HepG2 (cell line): ENCODE results near the gene APIP. TPM values are rescaled to one million over a fixed set of nuclear protein-coding genes. Genes with fewer than 3 reads are reported as not detected.

Source experiments
- ATF2 ChIP-seq: sonication (generic); formaldehyde crosslinking; IDR thresholded peaks from 2 replicates; pipeline ENCODE4 v1.4.0; 2020; ENCODE audit warnings: missing genetic modification reagents
- BCL6 ChIP-seq: IDR thresholded peaks from 2 replicates; pipeline ENCODE4 v1.6.1; 2016; ENCODE audit warnings: missing genetic modification reagents, missing compliant biosample characterization
- FOSL2 ChIP-seq: sonication (generic); formaldehyde crosslinking; IDR thresholded peaks from 2 replicates; pipeline ENCODE4 v1.4.0; 2020; ENCODE audit warnings: missing genetic modification reagents
- GMEB2 ChIP-seq: IDR thresholded peaks from 2 replicates; pipeline ENCODE4 v1.6.1; 2016; ENCODE audit warnings: missing biosample characterization, missing genetic modification reagents, low read depth
- KDM5A ChIP-seq: fragments of 200-600 bp; sonication (generic); IDR thresholded peaks from 2 replicates; pipeline ENCODE4 v1.7.0; 2018; ENCODE audit warnings: antibody characterized with exemption, mild to moderate bottlenecking, low read length, borderline replicate concordance
- PTBP1 ChIP-seq: fragments of 200-400 bp; formaldehyde crosslinking; IDR thresholded peaks from 2 replicates; pipeline ENCODE4 v1.6.1; 2018; ENCODE audit warnings: low read length, low read depth; ENCODE audit not compliant: poor library complexity, severe bottlenecking
- SALL2 ChIP-seq: sonication (generic); formaldehyde crosslinking; IDR thresholded peaks from 2 replicates; pipeline ENCODE4 v1.8.1; 2023; ENCODE audit warnings: mild to moderate bottlenecking, missing genetic modification reagents, inconsistent platforms
- TCF7 ChIP-seq: sonication (generic); IDR thresholded peaks from 2 replicates; pipeline ENCODE4 v1.6.1; 2016; ENCODE audit warnings: antibody characterized with exemption, low read depth
- TFDP1 ChIP-seq: IDR thresholded peaks from 2 replicates; pipeline ENCODE4 v1.6.1; 2016; ENCODE audit warnings: missing compliant biosample characterization, missing genetic modification reagents, borderline replicate concordance
- THAP11 ChIP-seq: IDR thresholded peaks from 2 replicates; pipeline ENCODE4 v1.6.1; 2016; ENCODE audit warnings: missing biosample characterization, missing genetic modification reagents
- YY1 ChIP-seq: IDR thresholded peaks from 2 replicates; pipeline ENCODE4 v1.6.1; 2011; ENCODE audit warnings: low read length, low read depth, moderate library complexity, mild to moderate bottlenecking; ENCODE audit not compliant: insufficient read depth, insufficient replicate concordance
- ZBTB2 ChIP-seq: sonication (generic); formaldehyde crosslinking; IDR thresholded peaks from 2 replicates; pipeline ENCODE4 v1.8.0; 2022; ENCODE audit warnings: low read depth, missing genetic modification reagents
- ZMYM2 ChIP-seq: sonication (generic); formaldehyde crosslinking; IDR thresholded peaks from 2 replicates; pipeline ENCODE4 v1.8.0; 2022; ENCODE audit warnings: mild to moderate bottlenecking, missing genetic modification reagents
- ZNF367 ChIP-seq: sonication (generic); formaldehyde crosslinking; IDR thresholded peaks from 2 replicates; pipeline ENCODE4 v1.4.0; 2020; ENCODE audit warnings: missing genetic modification reagents, borderline replicate concordance
- ZZZ3 ChIP-seq: sonication (generic); formaldehyde crosslinking; IDR thresholded peaks from 2 replicates; pipeline ENCODE4 v1.4.0; 2020; ENCODE audit warnings: missing genetic modification reagents, mild to moderate bottlenecking, borderline replicate concordance
- polyA plus RNA-seq, 8 experiments: library from polyadenylated mRNA; depleted of rRNA in 3 of 8; stranded (reverse) in 7 of 8; unstranded in 1 of 8; fragments of >200 nt; fragmentation: Illumina TruSeq in 4 of 8; extraction: Trizol in 4 of 8; gene quantifications; 2 replicates each; pipeline versions ENCODE4 v1.2.1 to v1.2.3, GENCODE V29; 2011 to 2016; ENCODE audit warnings: low read depth in 4 of 8, missing spikeins in 1 of 8, mixed read lengths in 1 of 8; ENCODE audit not compliant: insufficient read depth in 1 of 8
- total RNA-seq, 5 experiments: library from RNA; depleted of rRNA; stranded (reverse); fragments of >200 nt; fragmentation: Illumina TruSeq; extraction: Trizol; gene quantifications; 2 replicates each; pipeline ENCODE4 v1.2.3, GENCODE V29; 2016; ENCODE audit warnings: low read depth in 1 of 5
- TF ChIP-seq, protein P1 (sequence below): sonication (generic); formaldehyde crosslinking; IDR thresholded peaks from 2 replicates; pipeline ENCODE4 v1.5.0; 2020; ENCODE audit warnings: missing genetic modification reagents, mild to moderate bottlenecking, borderline replicate concordance

The APIP gene
- total and polyA plus RNA-seq, 2 of the 13 experiments (the other 11 are each of a cell fraction or from before 2014, with no cell fraction given) = 16.9 to 31.0 TPM

- 0 out of 2 replicates have a peak, but pooled peaks have one; percentile 33 for TF ChIP-seq GMEB2 (CRISPR knock-in tag)
- peak; percentile 95 for TF ChIP-seq ZBTB2 (CRISPR knock-in tag)
- no peak for TF ChIP-seq ZMYM2
- TF ChIP-seq FOSL2 = peak; percentile 56
- TF ChIP-seq YY1 = peak; percentile 93
- TF ChIP-seq KDM5A = peak; percentile 72
- no peak for TF ChIP-seq TCF7
- no peak for TF ChIP-seq ZZZ3 (CRISPR knock-in tag)
- peak; percentile 54; the same call in 1 of the 2 replicates for TF ChIP-seq BCL6 (CRISPR knock-in tag)
- TF ChIP-seq, protein P1, sequence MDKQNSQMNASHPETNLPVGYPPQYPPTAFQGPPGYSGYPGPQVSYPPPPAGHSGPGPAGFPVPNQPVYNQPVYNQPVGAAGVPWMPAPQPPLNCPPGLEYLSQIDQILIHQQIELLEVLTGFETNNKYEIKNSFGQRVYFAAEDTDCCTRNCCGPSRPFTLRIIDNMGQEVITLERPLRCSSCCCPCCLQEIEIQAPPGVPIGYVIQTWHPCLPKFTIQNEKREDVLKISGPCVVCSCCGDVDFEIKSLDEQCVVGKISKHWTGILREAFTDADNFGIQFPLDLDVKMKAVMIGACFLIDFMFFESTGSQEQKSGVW (CRISPR knock-in tag) = no peak
- peak; percentile 64; the same call in 1 of the 2 replicates for TF ChIP-seq ATF2 (CRISPR knock-in tag)
- TF ChIP-seq TFDP1 (CRISPR knock-in tag) = peak; percentile 58; the same call in 1 of the 2 replicates
- TF ChIP-seq THAP11 (CRISPR knock-in tag) = peak; percentile 78
- no peak for TF ChIP-seq ZNF367
- TF ChIP-seq PTBP1 = no peak
- peak; percentile 66; the same call in 1 of the 2 replicates for TF ChIP-seq SALL2 (CRISPR knock-in tag)
These were observed at the start of gene APIP, which contains the start of gene PDHX (continued) for GRCh38 chr11:34916015-34916842.
